ENCODE measurements around the gene ACOT8.
"Not testable (repeated sequence)": the region's sequence is repeated elsewhere in the genome, so short reads cannot be mapped to it uniquely, and the experiment has no call there.

The ACOT8 gene

DNA sequence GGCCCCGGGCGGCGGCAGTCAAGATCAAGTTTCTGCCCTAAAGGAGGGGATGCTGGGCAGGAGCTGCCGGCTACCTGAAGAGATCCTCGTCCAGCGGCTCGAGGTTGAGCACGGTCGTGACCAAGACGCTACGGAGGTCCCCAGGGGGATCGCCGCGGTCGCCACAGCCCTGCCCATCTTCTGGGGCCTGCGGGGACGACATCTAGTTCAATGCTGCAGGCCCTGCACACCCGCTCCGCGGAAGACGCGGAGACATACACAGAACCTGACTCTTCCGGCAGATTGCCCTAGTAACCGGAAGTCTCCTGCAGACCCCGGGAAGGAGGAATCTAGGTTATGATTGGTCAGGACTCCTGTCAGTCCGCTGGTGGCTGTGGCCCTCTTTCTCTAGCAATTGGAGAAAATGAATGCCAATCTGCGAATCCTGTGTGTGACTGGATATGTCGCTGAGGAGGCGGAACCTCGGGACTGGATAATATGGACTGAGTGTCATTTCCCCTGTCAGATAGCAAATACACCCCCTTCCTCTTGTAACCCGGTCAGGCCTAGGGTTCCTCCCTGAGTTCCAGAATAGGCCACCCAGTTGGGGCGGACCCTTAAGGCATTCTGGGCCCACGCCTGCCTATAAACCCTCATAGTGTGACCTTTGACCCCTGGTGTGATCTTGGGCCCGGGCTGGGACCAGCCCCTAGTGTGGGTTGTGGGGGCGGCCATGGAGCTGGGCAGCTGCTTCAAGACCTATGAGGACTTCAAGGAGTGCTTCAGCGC is at the start of gene ACOT8, which contains the start of gene ZSWIM3:
Gene ACOT8 (minus strand): TSS at position 279 of the 768 bp plus-strand sequence. CDS start 77 bp downstream, at position 202.
Gene ZSWIM3 (plus strand): TSS at position 501 of the 768 bp plus-strand sequence. CDS start 212 bp downstream, at position 713.
- DNase-seq: peak; percentile 100

- DNase-seq: no peak
These were observed 48.4 kb upstream of the ACOT8 start for GRCh38 chr20:45905505-45906079.

DNA sequence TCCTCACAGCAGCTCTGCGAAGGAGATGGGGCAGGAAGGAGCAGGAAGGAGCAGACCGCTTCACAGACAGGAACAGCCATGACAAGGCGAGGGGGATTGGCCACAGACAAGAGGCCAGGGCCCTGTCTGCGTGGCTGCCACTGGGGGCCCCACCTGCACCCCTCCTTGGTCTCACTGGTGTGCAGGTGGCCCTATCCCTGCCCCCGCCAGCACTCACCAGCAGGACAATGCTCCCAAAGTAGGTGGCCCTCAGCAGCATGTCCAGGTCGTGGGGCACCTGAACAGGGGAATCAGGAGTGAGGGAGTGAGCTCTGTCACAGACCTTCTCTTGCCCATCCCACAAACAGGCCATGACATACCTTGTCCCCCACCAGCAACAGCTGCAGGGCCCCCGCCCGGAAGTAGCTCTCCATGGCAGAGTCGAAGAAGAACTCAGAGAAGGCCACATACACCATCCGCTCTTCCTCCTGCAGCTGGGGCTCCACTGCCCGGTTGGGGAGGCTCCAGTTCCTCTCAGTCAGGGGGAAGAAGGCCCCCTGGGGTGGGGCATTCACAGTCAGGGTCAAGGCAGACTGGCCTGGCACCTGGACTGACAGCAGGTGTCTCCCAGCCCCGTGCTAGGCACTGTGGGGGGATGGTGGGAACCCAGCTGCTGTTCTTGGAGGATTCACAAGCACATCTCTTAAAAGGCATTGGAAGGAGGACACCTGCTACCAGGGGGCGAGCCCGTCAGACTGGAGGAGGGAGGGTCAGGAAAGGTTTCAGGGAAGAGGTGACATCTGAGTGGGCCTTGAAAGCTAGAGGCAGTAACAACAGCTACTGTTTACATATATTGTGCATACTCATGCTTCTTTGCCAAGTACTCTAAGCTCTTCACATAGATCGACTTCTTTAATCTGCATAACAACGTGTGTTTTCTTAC is 47.7 kb upstream of the ACOT8 start:
- no peak for DNase-seq

DNA sequence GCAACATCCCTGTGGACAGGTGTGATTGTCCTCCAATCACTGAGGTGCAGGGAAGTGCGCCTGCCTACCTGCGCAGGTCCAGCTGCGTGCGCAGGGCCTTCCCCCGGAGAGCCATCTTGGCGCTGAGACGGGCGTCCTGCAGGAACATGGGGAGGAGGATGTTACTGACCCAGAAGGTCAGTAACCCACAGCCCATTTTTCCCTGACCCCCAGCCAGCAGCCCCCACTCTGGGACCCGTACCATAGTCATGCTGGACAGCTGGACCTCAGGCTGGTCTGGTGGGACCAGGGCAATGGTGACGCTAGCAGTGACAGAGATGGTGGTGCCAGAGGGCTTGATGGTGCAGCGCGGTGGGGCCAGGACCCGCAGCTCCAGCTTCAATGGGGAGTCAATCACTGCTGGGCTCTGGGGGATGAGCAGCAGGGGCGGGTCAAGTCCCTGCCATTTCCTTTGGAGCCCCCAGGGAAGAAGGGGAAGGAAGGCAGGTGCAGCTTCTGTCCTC is 45.1 kb upstream of the ACOT8 start:
- peak; percentile 8 for DNase-seq

- not testable (repeated sequence) for DNase-seq
These were observed 44.1 kb upstream of the ACOT8 start for GRCh38 chr20:45901332-45901731.

GRCh38 chr20:45899046-45899835 is 42.0 kb upstream of the ACOT8 start:
- DNase-seq: no peak

GRCh38 chr20:45898285-45898684 is 41.1 kb upstream of the ACOT8 start:
- DNase-seq: no peak

DNA sequence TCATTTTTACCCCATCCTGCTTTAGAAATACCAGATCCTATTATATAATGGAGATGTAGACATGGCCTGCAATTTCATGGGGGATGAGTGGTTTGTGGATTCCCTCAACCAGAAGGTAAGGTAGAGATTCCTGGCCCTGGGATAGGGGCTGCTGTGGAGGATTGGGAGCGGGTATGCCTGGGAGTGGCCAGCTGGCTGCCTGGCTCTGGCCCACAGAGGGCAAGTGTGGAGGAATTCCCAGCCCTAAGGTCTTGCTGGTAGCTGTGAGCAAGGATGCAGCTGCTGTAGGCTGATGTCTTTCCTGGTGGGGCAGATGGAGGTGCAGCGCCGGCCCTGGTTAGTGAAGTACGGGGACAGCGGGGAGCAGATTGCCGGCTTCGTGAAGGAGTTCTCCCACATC is 40.5 kb upstream of the ACOT8 start:
- no peak for DNase-seq

DNA sequence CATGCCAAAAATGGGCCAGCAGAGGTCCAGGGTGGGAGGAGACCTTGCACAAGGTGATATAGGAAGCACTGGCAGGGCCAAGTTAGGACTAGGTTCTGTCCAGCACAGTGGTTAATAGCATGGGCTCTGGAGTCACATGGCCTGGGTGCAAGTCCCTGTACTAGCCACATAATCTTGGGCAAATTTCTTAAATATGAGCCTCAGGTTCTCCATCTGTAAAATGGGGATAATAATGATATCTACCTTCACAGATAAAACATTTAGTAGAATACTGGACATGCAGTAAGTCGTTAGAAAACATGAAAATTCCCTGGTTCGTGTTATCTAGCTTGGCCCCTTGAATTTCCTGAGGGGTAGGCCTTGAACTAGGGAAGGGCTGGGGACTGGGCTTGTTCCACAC is 40.1 kb upstream of the ACOT8 start:
- DNase-seq: no peak

- DNase-seq: no peak
These were observed 39.5 kb upstream of the ACOT8 start for GRCh38 chr20:45896641-45897161.

DNA sequence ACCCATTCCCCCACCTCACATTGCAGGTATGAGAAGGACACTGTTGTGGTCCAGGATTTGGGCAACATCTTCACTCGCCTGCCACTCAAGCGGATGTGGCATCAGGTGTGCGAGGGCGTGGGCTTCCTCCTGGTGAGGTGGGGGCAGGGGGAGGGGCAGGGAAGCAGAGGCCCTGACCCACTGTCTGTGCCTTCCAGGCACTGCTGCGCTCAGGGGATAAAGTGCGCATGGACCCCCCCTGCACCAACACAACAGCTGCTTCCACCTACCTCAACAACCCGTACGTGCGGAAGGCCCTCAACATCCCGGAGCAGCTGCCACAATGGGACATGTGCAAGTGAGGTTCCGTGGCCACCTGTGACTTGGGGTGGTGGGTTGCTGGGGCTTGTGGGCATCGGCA is 37.6 kb upstream of the ACOT8 start:
- DNase-seq: no peak

DNA sequence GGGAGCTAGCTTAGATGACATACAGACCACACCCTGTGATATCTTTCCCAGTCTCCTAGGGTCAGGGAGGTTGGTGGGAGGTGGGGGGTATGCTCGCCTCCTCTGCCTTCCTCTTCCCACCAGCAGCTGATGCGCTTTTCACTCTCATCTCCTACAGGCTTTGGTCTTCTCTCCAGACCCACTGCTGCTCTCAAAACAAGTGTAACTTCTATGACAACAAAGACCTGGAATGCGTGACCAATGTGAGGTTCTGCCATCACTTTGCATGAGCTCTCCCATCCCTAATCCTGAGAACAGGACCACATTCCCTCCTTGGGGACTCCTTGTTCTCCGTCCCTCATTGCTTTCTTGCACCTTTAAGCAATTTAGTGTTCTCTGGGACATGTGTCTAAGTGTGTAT is 36.6 kb upstream of the ACOT8 start:
- DNase-seq: no peak

DNA sequence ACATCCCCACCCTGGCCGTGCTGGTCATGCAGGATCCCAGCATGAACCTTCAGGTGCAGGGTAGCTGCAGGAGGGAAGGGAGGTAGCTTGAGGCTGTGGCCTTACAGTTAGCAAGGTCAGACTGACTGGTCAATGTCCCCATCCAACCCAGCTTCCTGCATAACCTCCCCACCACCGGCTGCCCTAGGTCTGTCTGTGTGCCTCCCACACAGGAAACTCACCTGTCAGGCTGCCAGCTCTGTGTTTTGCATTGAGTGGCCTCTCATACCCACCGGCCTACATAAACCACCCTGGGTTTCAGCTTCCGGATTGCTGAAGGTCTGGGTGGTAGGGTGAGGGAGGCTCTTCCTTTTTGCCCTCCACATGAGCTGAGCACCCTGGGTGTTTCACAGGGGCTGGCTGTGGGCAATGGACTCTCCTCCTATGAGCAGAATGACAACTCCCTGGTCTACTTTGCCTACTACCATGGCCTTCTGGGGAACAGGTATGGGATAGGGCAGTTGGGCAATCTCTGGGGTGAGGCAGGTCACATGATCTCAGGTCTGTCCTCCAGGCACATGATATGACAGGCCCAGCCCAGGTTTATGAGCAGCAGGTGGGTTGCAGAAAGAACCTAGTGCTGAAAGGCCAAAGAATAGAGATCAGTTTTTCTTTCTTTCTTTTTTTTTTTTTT is 35.8 kb upstream of the ACOT8 start:
- DNase-seq: no peak

- DNase-seq: no peak
These were observed 35.0 kb upstream of the ACOT8 start for GRCh38 chr20:45892049-45892825.

DNA sequence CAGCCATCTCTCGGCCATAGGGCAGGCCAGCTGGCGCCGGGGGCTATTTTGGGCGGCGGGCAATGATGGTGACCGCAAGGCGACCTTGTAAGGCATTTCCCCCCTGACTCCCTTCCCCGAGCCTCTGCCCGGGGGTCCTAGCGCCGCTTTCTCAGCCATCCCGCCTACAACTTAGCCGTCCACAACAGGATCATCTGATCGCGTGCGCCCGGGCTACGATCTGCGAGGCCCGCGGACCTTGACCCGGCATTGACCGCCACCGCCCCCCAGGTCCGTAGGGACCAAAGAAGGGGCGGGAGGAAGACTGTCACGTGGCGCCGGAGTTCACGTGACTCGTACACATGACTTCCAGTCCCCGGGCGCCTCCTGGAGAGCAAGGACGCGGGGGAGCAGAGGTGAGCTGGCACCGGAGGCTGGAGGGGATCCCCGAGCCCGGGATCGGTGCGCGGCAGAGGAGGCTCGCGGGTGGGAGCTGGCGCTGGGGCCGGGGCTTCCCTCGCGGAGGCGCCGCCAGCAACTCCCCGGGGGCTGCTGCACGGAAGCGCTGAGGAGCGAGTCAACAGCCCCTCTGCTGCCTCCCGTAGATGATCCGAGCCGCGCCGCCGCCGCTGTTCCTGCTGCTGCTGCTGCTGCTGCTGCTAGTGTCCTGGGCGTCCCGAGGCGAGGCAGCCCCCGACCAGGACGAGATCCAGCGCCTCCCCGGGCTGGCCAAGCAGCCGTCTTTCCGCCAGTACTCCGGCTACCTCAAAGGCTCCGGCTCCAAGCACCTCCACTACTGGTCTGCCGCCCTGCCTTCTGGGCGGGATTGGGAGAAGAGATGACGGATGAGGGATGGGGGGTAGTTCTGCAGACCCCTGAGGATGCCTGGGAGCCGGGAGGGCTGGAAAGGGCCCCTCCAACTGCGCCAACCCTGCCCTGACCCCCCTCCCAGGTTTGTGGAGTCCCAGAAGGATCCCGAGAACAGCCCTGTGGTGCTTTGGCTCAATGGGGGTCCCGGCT is 34.1 kb upstream of the ACOT8 start, which contains the start of the genes CTSA and NEURL2:
Gene CTSA (plus strand): TSS at position 351 of the 999 bp plus-strand sequence. CDS start 234 bp downstream, at position 585.
Gene NEURL2 (minus strand): TSS at position 224 of the 999 bp plus-strand sequence. CDS start 217 bp downstream, at position 7.
- DNase-seq: peak; percentile 76

GRCh38 chr20:45890077-45890984 is 33.1 kb upstream of the ACOT8 start:
- no peak for DNase-seq

GRCh38 chr20:45888681-45889080 is 31.5 kb upstream of the ACOT8 start:
- DNase-seq: no peak

- no peak for DNase-seq
These were observed 30.1 kb upstream of the ACOT8 start, which contains the start of gene SPATA25 for GRCh38 chr20:45887346-45887715. TSS of gene SPATA25 (minus strand) at chr20:45887622. CDS start at chr20:45887590, 32 bp downstream.
